NCI-H2081 (cell line): ENCODE measurements around the gene PRRX1.

Experiments used
- DNase-seq, 2 experiments: peaks; one replicate each; lab custom pipeline; 2025; lab: John Stamatoyannopoulos, UW

PRRX1 gene

DNA sequence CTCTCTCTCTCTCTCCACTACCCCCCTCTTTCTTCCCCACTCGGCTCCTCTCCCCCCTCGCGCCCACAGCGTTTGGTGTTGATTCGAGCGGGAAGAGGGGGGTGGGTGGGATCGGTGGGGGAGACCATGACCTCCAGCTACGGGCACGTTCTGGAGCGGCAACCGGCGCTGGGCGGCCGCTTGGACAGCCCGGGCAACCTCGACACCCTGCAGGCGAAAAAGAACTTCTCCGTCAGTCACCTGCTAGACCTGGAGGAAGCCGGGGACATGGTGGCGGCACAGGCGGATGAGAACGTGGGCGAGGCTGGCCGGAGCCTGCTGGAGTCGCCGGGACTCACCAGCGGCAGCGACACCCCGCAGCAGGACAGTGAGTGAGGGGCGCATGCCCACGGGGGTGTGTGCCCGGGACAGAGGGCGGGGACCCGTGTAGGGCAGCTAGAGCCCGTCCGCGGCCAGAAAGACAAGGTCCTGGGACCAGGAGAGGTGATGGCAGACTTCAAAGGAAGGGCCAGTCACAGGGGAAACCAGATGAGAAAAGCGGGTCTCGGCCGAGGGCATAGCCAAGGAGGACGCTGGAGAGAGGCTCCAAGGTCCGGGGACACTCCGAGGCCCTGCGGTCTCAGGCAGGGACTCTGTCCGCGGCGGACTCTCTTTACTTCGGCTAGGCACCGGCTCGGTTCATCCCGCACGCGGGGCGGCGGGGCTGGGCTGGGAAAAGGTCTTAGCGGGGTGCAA is at the start of gene PRRX1:
Gene PRRX1 (plus strand): TSS at position 39 of the 735 bp plus-strand sequence. CDS start 88 bp downstream, at position 127.
- DNase-seq = no peak

DNA sequence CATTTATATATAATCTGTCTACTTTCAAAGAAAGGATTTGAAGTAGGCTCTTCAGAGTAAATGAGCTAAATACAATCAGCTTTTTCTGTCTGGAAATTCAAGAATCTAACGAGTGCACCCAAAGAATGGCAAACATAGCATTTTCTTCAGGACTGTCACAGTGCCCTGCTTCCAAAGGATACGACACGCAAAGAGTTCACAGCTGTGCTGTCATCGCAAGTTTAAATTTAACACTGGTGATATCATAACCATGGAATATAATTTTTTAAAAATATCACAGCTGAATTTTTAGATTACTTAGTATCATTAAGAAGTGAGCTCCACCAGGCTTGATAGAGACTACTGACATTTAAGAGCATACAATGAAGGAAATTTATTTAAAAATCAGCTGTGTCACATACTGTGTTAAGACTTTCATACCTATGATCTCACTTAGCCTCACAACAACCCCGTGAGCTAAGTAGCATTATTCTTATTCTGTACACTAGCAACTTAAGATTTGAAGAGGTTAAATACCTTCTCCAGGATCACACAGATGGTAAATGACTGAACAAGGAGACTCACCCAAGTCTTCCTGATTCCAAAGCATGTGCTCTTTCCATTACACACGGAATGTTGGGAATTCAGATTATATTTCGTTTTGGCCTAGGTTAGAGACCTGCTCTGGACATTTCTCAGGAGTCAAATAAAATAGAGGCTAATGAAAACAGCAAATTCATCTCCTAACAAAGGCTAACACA is 46.2 kb upstream of the PRRX1 start:
- no peak for DNase-seq

DNA sequence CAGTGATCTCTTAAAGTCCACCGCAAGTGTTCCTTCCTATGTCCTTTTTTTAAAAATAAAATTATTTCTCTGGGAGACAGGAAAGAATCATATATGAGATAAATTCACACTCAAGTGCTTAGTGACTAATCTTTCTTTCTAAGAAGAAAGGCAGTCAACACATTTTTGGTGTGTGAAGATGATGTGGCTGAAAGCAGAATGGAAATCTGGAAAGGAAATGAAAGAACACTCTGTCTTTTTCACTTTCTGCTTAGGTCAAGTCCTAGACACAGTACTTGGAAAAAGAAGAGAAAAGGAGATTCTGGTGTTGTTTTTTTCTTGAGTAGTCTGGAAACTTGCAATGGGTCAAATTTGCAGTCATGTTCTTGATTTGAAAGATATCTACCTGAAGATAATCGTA is 45.5 kb upstream of the PRRX1 start:
- DNase-seq = no peak

DNA sequence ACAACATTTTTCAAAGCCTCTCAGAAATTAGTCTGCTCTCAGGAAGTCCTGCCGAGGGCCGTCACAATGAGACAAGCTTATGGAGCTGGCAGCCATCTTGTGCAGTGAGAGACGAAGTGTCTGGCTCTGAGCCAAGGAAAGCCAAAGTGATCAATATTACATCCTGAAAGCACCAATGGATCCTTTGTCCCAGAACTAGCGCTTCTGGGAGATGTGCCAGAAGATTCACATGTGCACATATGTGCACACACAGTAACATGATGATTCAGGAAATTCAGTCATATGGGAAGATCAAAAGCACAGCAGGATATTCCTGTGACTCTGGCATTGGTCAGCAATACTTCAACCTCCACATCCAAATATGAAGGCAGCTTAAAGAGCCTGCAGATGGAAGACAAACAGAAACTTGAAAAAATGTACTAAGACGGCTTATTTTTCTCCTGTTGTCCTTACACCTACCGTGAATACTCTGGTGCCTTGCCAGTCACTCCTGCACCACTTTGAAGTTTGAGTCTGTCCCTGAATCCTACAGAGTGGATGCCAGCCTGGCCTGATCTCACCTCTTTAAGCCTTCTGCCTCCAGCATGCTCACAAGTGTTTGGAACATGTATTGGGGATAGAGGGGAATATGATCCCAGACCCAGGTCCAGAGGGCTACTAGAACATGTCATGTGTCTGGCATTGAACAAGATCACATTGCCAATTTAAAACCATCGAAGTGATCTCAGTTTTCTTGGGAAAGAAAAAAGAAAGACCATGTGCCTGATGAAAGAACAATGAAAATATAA is 44.5 kb upstream of the PRRX1 start:
- DNase-seq = peak in 1 of 2 experiments; percentile 19

DNA sequence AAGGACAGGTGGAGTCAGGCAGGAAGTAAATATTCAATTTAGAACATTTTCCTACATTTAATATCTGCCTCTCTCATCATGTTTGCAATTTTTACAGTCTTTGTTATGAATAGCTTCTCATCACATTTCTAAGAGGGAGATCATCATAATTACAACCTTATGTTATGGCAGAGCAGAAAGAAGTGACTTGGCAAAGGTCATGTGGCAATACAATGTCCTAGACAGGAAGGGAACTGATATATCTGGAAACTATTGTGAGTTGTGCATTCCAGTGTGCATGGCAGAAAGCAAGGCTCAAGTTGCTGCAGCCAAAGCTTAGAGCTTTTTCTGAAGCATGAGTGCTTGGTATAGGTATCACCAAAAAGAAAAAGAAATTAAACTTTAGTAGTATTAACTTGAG is 43.8 kb upstream of the PRRX1 start:
- no peak for DNase-seq

DNA sequence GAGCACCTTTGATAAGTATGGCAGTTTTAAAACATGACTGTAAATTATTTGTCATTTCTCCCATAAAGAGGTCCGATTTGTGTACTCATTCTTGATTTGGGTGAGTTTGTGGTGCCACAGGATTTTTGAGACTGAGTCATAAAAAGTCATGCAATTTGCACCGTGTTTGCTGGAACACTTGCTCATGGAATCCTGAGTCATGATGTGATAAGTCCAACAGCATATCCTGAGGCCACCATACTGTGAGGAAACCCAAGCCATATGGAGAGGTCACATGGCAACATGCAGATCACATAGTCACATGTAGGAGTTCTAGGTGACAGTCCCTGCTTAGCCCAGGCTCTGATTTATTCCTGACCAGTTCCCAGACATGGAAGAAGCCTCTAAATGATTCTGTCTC is 40.8 kb upstream of the PRRX1 start:
- no peak for DNase-seq

DNA sequence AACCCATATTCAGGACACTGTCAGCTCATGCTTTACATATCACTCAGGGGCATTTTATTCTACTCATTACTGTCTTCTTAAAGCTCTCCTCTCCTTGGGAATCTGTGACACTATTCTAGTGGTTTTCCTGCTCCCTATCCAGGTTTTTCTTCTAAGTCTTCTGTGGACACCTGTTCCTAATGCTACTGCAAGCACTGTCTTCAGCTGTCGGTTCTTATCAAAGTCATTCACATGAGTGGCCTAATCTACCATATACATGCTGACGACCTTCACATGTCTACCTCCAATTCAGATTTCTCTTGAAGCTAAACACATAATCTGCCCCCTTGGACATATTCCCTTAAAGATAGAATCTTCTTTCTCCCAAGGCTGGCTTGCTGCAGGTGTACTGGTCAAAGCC is 39.8 kb upstream of the PRRX1 start:
- DNase-seq = no peak

DNA sequence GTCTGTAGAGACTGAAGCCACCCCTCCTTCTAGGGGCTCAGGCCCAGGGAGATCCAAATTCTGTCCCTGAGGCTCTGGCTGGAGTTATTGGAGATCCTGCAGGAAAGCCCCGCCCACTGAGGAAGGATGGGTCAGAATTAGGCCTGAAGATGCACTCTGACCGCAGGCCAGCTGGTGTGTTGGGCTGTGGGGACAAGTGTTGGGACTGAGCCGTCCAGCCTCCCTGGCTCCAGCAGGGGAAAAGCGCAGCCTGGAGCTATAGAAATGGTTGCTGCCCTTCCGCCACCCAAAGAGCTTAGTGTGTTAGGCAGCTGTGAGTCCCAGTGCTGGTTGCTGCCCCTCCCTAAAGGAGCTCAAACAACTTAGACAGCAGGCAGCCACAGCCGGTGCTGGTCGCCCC is 33.0 kb upstream of the PRRX1 start:
- no peak for DNase-seq

DNA sequence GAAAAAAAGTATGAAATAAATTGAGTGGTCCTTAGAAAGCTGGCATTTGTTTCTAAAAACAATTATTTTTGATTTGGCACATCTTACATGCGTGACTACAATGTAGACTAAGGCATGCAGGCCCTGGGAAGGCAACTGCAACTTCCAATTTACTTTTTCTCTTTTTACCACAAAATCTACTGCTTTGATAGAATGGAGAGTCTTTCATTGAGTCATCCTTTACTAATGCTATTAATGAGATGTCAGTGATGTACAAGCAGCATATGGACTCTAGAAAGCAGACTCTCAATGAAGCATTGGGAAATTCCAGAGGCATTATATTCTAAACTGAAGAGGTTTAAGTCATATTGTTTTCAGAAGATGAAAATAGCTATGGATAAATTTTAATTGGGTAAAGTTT is 29.6 kb upstream of the PRRX1 start:
- DNase-seq = no peak

DNA sequence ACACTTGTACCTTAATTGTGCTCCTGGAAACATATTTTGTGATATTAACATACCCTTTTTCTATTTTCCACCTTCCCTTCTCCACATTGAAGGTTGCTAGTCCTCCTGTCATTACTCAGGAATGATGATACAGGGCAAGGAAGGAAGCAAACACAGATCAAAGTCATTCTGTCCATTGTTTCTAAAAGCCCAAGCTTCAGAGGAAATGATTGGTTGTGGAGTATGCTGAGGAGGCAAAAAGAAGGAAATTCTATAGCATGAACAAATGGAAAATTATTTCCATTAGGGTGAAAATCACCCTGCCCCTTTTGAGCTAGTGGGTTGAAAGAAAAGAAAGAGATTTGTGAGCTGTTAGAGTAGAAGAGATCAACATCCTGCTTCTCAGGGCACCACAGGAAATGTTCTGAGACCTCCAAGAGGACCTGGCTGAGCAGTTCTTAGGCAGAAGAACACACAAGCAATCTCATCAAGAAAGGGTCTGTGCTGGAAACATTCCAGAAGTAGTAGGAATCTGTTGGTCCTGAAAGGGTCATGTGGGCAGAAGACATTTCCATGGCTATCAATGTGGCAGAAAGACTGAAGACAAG is 29.0 kb upstream of the PRRX1 start:
- DNase-seq = no peak

DNA sequence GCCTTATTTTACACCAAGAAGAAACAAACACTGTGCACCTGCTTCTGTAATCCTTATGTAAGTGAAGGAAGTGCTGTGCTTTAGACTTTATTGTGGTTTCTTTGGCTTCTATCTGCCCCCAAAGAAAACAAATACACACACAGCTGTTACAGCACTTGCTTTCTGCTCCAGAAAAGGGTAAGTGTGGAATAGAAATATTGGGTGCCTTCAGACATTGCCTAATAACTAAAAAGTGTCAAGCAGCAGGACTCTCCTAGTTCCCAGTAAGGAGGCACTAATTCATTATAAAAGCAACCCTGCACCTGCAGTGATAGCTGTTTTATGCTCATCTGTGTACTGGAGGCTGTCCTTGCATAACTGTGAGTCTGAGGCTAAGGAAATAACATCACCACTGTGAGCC is 23.4 kb upstream of the PRRX1 start:
- no peak for DNase-seq

DNA sequence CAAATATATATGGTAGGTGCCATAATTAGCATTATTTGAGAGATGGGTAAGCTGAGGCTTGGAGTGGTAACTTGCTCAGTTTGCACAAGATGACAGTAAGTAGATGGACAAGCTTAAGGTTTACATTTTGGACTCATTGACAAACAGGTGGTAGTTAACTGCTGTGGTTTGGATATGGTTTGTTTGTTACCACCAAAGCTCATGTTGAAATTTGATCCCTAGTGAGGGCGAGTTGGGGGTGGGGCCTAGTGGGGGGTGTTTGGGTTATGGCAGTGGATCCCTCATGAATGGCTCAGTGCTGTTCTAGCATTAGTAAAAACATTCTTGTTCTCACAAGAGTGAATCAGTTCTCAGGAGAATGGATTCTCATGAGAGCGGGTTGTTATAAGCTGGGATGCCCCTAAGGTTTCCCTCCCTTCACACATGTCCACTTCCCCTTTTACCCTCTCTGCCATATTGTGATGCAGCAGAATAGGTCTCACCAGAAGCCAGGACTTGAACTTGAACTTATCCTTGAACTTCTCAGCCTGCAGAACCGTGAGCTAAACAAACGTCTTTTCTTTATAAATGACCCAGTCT is 6.6 kb upstream of the PRRX1 start:
- no peak for DNase-seq

DNA sequence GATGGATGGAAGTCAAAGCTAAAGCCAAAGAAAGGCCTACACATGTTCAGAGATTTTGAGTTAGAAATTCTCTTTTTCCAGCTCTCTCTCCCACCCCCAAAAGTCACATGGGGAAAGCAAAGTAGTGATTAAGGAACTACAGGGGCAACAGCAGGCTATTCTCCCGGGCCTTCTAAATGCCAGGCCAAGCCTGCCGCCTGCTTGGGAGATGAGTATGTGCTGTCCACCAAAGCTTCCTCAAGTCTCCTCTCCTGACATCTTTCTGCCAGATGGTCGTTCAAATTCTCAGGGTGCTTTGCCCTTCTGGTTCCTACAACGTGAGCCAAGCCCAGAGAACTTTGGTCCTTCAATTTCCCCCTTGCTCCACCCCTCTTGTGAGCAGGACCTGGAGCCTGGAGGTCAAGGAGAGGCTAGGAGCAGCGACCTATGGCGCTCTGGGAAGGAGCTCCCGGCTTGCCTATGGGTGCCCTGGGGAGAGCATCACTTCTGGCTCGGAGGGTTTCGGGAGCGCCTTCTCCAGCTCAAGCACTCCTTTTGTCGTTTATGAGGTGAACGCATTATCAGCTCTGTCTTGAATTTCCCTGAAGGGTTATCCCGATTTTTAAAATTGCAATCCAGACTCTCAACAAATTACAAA is 4.4 kb upstream of the PRRX1 start:
- no peak for DNase-seq

DNA sequence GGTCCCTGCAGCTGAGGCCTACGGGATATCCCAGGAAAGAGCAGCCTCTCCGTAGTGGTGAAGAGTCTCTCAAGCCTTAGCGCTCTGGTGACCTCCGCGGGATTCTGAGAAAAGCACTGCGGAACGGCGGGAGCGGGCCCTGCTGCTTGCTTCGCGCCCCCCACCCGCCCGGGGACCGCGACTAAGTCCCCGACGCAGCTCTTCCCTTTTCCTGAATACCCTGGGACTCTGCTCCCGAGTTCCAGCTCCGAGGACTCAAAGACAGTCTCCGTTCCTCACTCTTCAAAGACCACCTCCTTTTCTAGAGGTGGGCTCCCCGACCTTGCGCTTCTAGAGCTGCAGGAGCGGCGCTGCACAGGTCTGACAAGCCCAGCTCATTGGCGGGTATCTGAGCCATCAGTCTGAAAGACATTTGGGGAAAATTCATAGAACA is 3.6 kb upstream of the PRRX1 start:
- no peak for DNase-seq

DNA sequence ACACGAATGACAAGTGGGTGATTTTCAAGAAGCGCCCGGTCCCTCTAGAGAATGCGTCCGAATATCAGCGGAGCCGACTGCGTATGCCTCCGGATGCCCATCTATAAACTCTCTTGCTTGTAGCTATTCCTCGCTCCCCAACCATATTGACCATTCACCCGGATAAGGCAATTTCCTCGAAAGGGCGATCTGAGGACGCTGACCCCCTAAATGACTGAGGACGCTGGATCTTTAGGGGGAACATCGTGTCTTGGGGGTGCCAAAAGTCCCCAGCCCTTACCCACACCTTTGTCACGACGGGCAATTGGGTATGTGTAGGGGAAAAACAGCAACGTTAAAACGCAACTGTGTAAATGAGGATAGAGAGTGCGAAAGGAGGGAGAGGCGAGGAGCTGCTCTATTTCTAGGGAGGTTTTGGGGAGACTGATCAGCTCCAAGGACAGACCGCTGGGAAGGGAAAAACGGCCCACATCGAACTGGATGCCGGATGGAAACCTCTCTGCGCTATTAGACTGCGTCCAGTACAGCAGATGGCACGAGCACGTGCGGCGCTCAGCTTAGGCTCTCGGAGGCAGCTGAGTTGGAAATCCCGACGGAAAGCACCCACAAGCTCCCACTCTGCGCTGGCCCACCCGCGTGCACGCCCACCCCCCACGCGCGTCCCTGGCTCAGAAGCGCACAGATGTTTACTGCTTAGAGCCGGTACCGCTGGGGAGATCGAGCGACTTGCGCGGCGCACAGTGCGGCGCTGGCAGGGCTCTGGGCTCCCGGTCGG is 2.9 kb upstream of the PRRX1 start:
- DNase-seq = no peak

DNA sequence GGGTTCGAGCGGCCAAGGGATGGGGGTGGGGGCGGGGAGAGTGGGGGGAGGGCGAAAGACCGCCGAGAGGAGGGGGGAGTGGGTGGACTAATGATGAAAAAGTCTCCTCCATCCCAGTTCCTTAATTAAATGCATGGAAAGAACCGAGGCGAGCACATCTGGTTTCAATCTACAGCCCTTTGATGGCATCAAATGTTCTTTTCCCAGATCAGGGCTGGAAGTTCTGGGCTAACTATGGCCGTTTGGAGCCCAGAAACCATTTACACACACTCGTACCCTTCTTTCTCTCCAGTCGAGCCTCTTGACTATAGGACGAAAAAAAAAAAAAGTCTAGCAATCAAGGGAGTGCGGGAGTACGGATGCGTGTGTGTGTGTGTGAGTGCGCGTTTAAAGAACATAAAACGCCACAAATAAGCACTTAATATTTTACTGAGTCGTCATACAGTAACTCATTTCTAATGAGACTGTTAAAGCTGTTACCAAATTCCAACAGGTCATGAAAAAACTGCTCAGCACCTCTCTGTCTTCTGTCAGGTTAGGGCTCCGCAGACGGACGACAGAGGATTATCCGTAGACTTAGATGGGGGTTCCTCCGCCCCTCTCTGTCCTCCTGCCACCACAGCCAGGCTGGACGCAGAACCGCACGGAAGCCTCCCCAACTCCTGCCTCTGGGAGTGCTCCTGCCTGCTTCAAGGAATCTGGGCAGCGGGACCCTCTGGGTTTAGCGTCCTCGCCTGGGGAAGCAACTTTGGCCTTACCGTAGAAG is 2.1 kb upstream of the PRRX1 start:
- DNase-seq = no peak

DNA sequence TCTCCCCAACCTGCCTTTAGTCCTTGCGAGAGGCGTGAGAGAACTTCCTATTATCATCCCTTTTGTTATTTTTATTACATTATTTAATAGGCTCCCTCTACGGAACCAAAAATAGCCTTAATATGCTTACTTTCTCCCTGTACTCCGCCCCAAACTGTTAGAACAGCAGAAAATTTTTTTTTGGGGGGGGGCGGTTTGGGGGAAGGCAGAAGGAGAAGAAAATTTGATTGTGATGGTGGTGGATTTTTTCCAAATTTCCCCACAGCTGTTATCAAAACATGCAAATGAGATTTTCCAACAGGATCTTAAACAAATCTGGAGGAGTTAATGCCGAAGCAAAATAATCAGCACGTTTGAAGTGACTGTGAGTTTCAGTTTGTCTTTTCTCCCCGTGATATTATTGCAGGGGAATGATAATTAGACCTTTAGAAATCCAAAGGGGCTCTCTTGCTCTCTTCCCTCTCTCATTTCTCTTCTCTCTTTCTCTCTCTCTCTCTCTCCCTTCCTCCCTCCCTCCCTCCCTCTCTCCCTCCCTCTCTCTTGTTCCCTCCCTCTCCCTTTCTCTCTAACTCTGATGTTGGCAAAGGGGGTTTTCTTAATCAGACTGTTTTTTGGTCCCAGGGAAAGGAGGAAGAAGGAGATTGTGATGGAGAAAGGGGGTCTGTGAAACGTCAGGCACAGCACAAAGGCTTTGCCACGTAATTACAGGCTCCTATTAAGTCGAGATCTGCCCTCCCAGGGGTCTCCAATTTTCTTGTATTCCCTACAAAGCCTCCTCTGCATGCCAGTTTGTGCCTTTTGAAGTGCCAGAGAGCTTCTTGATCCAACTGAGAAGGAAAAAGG is 1.1 kb upstream of the PRRX1 start:
- no peak for DNase-seq

DNA sequence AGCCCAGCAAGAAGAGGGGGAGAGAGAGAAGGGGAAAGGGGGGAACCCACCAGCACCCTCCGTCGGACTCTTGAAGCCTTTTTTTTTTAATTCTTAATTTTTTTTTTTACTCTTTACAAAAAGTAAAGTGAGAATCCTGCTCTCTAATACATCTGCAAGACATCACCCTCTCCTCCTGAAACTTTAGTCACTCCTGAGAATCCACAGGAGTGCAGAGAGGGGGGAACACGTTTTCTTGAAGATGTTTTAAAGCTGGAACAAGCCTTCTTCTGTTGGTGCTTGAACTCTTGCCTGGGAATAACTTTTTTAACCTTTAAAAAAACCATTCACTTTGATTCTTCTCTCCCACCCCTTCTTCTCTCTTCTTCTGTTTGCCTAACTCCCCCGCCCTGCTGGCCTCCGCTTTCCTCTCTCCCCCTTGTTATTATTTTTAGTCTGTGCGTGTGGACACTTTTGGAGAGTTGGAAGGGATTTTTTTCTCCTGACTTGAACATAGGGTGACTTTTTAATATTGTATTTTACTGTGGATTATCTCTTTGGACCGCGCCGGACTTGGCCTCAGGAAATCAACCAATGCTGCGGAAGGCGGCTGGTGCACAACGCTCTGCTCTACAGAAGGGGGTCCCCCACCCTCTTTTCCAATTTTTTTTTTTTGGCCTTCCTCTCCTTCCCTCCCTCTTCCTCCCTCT is 383 bp upstream of the PRRX1 start:
- DNase-seq = no peak
